HG03354 (cell line): ENCODE data around the gene CEP170B.
"Not testable (repeated sequence)": the region's sequence is repeated elsewhere in the genome, so short reads cannot be mapped to it uniquely, and the experiment has no call there.

Experiments
- ATAC-seq: cut with Tn5 transposase; IDR thresholded peaks from one replicate; pipeline ENCODE4 v1.9.1; 2021; ENCODE audit warnings: mild to moderate bottlenecking; ENCODE audit not compliant: unreplicated experiment, poor library complexity, severe bottlenecking

Gene CEP170B

GRCh38 chr14:104865081-104865630 lies at the start of gene CEP170B:
CEP170B (plus strand) TSS chr14:104865268; CDS start chr14:104868451, 3,183 bp downstream.
- no peak for ATAC-seq

DNA sequence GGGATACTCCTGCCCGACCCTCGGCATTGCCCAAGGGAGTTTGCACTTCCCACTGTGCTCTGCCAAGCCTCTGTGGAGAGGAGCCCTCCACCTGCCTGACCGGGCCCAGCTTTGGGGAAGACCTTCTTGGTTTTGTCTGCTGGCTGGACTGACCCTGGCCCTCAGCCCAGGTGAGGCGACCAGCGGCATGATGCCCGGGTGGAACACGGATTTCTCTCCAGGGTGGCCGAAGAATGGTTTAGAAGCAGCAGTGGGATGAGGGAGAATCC lies 48.5 kb upstream of the CEP170B start:
- ATAC-seq = peak; percentile 15

GRCh38 chr14:104817930-104818713 lies 46.9 kb upstream of the CEP170B start:
- no peak for ATAC-seq

GRCh38 chr14:104818714-104819161 lies 46.3 kb upstream of the CEP170B start:
- no peak for ATAC-seq

GRCh38 chr14:104819361-104819781 lies 45.7 kb upstream of the CEP170B start:
- no peak for ATAC-seq

- no peak for ATAC-seq
Measured at GRCh38 chr14:104820669-104821228, 44.3 kb upstream of the CEP170B start.

DNA sequence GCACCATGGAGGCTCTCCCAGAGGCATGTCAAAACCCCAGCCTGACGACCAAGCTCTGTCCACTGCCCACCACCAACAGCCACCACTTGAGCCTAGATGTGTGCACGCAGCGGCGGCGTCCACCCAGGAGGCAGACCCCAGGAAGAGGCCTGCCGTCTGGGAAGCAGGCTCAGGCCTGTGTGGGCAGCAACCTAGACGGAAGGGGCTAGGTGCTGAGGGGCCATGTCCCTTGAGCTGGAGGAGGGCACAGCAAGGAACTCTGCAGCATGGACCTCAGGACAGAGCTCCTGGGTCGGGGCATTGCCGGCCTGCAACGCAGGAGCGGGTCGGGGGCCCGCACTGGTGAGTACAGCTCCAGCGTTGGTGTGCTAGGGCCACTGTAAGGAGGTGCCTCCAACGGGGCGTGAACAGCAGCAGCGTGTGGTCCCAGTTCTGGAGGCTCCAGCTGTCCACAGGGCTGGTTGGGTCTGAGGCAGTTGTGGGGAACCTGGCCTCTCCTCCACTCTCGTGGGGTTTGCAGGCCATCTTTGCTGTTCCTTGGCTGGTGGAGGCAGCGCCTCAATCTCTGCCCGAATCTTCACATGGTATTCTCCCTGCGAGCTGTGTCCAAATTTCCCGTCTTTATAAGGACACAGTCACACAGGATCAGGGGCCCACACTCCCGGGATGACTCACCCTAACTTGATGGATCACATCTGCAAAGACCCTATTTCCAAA lies 43.7 kb upstream of the CEP170B start:
- no peak for ATAC-seq

- ATAC-seq = no peak
Measured at GRCh38 chr14:104821971-104822608, 43.0 kb upstream of the CEP170B start.

DNA sequence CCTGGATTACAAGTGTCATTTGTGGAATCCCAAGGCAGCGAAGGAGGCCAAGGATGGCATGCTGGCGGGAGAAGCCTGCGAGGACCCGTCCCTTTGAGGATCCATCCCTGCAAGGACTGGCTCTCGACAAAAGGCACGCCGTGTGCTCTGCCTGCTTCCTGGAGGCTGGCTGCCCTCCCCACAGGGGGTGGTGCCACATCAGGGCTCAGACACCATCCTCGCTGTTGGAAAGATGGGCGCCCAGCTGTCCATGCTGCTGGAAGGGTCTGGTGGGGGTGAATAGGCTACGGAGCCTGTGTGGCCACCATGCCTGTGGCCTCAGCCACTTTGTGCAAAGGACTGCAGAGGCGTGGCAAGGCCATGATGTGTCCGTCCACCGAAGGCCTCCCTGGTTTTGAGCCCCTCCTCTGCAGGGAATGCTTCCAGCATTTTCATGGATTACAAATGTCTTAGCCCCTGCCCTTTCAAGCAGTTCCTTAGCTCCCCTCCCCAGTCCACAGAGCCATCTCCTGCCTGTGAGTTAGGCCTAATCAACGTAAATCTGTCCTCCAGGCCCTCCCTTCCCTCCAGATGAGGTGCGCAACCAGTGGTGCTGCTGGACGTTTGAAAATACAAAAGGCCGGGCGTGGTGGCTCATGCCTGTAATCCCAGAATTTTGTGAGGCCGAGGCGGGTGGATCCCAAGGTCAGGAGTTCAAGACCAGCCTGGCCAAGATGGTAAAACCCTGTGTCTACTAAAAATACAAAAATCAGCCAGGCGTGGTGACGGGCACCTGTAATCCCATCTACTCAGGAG lies 42.0 kb upstream of the CEP170B start:
- ATAC-seq = no peak

- ATAC-seq = no peak
Measured at GRCh38 chr14:104824353-104824997, 40.6 kb upstream of the CEP170B start.

DNA sequence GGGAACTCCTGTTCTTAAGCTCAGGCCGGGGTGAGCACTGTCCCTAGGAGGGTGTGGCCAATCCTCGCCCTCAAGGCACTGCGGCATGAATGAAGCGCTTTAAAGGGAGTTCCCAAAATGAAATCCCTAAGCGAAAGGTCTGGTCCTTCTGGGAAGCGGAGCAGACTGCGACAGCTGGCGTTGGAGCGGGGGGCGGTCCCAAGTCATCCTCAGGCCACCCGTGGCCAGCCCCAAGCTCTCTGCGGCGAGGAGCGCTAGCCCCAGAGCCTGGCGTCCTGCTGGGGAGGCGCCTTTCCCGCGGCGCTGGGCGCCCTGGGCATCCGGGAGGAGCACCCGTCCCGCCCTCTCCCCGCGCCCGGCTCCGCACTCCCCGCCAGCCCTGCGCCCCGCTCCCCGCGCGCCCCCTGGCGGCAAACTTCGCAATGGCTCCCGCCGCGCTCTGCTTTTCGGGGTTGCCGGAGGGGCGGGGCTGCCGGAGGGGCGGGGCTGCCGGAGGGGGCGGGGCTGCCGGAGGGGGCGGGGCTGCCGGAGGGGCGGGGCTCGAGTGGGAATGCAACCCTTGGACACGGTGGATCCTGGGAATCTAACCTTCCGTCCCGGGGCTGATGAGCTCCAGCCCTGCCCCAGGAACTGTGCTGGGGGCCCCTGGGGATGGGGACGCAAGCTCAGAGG lies 38.7 kb upstream of the CEP170B start:
- peak; percentile 81 for ATAC-seq

- no peak for ATAC-seq
Measured at GRCh38 chr14:104826861-104827176, 38.2 kb upstream of the CEP170B start.

DNA sequence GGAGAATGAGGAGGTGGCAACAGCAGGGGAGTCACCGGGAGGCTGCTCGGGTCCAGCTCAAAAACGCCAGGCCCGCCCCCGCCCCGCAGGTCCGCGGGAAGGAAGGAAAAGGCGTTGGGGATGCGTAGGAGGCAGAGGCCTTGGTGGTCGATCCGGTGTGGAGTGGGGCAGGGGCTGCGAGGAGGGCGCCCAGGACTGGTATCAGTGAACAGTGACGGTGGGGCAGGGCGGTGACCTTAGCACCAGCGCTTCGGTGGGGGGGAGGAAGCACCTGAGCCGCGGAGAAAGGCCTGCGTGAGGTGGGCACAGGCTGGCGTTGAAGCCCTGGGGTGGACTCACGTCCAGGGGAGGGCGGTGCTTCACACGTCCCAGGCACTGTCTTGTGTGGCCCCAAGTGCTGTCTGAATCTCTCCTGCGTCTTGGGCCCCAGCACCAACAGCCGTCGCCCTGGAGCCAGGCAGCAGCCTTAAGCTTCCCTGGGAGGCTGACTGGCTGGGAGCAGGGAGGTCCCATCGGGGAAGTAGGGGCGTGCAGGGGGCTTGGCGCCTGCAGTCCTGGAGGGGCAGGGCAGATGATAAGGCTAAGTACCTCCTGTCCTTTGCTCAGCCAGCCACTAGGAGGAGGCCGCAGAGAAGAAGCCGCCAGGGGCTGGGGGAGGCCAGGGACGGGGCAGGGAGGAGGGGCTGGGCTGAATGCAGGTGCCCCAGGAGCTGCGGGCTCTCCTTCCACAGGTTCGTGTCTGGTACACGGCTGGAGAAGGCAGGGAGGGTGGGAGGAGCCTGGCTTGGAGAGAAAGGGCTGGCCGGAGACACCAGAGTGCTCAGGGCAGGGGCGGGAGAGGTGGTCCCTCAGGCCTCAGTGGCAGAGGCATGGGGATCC lies 37.7 kb upstream of the CEP170B start:
- peak; percentile 60 for ATAC-seq

DNA sequence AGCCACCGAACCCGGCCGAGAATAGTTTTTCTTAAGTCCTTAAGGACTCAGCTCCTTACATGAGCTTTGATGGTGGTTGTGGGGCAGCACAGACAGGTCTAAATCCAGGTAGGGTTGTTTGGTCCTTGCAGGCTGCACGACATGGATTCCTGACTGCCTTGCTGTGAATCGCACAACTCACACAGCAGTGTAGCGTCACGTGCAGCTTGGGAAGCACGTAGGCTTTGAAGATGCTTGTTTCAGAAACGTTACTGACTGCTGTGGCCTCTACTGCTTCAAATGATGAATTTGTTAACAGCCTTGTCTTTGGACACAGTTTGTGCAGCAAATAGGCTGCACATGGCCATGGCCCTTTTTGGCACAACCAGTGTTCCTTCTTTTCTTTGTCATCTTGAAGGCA lies 34.3 kb upstream of the CEP170B start:
- no peak for ATAC-seq

GRCh38 chr14:104836171-104836935 lies 28.7 kb upstream of the CEP170B start:
- ATAC-seq = not testable (repeated sequence)

- ATAC-seq = no peak
Measured at GRCh38 chr14:104841730-104842129, 23.3 kb upstream of the CEP170B start.

DNA sequence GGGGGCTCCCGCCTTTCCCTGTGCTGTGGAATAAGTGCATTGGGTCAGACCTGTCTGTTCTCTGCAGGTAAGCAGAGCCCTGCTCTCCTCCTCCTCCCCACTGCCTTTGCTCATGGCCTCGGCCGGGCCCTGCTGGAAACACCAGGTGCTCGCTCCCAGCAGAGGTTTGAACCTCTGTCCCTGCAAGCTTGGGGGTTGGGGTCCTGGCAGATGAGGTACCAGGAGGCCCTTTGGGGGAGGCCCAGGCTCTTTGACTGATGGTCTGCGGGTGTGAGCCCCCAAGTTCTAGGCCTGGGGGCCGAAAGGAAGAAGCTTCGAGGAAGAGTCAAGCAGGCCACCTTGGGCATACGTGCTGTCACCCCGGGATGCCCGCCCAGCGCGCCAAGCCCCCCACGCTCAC lies 22.1 kb upstream of the CEP170B start:
- ATAC-seq = no peak
